A673 (cell line): ENCODE data around the gene NARF. TPM values are rescaled to one million over a fixed set of nuclear protein-coding genes. Genes with fewer than 3 reads are reported as not detected.
A peak's percentile ranks its signal among the peaks of the same experiment; 100 is the strongest.
"Not testable (repeated sequence)": the region's sequence is repeated elsewhere in the genome, so short reads cannot be mapped to it uniquely, and the experiment has no call there.

Experiments used
- BruUV-seq: library from RNA; stranded (reverse); fragments of 400-500 nt; replicated peaks from 2 replicates; lab custom pipeline; 2021; lab: Mats Ljungman, UMichigan
- CTCF ChIA-PET: fragments of 300-600 bp; sonication (Branson Sonifier 250); formaldehyde crosslinking; loops from one replicate; lab custom pipeline; 2022; ENCODE audit warnings: antibody characterized with exemption; lab: Charles Lee
- POLR2A ChIA-PET: fragments of 300-600 bp; sonication (Branson Sonifier 250); formaldehyde crosslinking; loops from one replicate; lab custom pipeline; 2022; ENCODE audit warnings: antibody characterized with exemption; ENCODE audit not compliant: low non-redundant PET; lab: Charles Lee
- DNase-seq: peaks from one replicate; pipeline ENCODE4 v3.0.0-alpha.2; 2015; ENCODE audit warnings: low spot score
- H3K27ac ChIP-seq: fragments of 200-600 bp; sonication (generic); 2 replicates; pipeline ENCODE4 v1.5.1; 2016; ENCODE audit warnings: mixed run types, low read depth, mild to moderate bottlenecking, mixed read lengths, antibody characterized with exemption, low read length; ENCODE audit not compliant: poor library complexity, severe bottlenecking
- H3K27me3 ChIP-seq: fragments of 200-600 bp; sonication (generic); replicated peaks from 2 replicates; pipeline ENCODE4 v1.6.1; 2017; ENCODE audit warnings: mixed run types, low read depth, mild to moderate bottlenecking, mixed read lengths, antibody characterized with exemption, low read length; ENCODE audit not compliant: insufficient read depth, poor library complexity
- H3K36me3 ChIP-seq: fragments of 200-600 bp; sonication (generic); 2 replicates; pipeline ENCODE4 v1.6.1; 2016; ENCODE audit warnings: mixed run types, mild to moderate bottlenecking, mixed read lengths, antibody characterized with exemption, low read length; ENCODE audit not compliant: insufficient read depth, poor library complexity, severe bottlenecking
- H3K4me1 ChIP-seq: fragments of 200-600 bp; sonication (generic); 2 replicates; pipeline ENCODE4 v1.6.1; 2017; ENCODE audit warnings: mixed run types, mild to moderate bottlenecking, mixed read lengths, antibody characterized with exemption, low read length; ENCODE audit not compliant: insufficient read depth, poor library complexity, severe bottlenecking
- H3K4me3 ChIP-seq: fragments of 200-600 bp; sonication (generic); 2 replicates; pipeline ENCODE4 v1.5.1; 2016; ENCODE audit warnings: low read depth, mixed run types, mild to moderate bottlenecking, mixed read lengths, low read length; ENCODE audit not compliant: poor library complexity, severe bottlenecking
- H3K9me3 ChIP-seq: fragments of 200-600 bp; sonication (generic); 2 replicates; pipeline ENCODE4 v1.6.1; 2016; ENCODE audit warnings: mixed run types, low read depth, mild to moderate bottlenecking, mixed read lengths, antibody characterized with exemption, low read length; ENCODE audit not compliant: poor library complexity, severe bottlenecking
- EZH2 ChIP-seq: fragments of 200-600 bp; sonication (generic); IDR thresholded peaks from 2 replicates; pipeline ENCODE4 v1.6.1; 2017; ENCODE audit warnings: borderline replicate concordance, low read depth, mild to moderate bottlenecking, mixed read lengths, antibody characterized with exemption, low read length; ENCODE audit not compliant: poor library complexity, severe bottlenecking
- intact Hi-C: fragments of 100-400 bp; cut with micrococcal nuclease; formaldehyde crosslinking; loops from one replicate; pipeline ENCODE4 v1.10.0; 2022; ENCODE audit not compliant: unreplicated experiment
- total RNA-seq: library from RNA; stranded (reverse); gene quantifications from 2 replicates; pipeline ENCODE4 v1.2.3, GENCODE V29; 2021
- TF ChIP-seq, protein P1 (sequence below): fragments of 300-800, 200-600 bp; sonication (generic); conservative IDR thresholded peaks from 2 replicates; pipeline ENCODE4 v1.5.1; 2017; ENCODE audit warnings: low read depth, mild to moderate bottlenecking, antibody characterized with exemption, low read length, moderate library complexity, mixed read lengths

NARF gene
- total RNA-seq, 1 experiment from 2014 or later, result 74.1 TPM

DNA sequence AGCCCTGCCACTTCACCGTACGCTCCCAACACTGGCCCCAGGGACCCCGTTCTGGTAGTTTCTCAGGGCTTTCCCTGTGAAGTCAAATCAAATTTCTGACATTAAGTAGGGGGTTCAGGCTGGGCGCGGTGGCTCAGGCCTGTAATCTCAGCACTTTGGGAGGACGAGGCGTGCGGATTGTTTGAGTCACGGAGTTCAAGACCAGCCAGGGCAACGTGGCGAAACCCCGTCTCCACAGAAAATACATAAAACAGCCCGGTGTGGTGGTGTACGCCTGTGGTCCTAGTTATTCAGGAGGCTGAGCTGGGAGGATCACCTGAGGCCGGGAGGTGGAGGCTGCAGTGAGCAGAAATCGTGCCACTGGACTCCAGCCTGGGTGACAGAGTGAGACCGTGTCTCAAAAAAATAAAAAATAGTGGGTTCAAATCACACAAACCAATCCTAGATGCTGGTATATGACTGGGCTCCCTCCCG, 8.6 kb upstream of the NARF start:
- H3K27me3 ChIP-seq, result no peaks in the 10 kb centered on the region
- peak overlapping the region; percentile 93 for H3K27ac ChIP-seq
- peak overlapping the region; percentile 99 for H3K4me3 ChIP-seq
- peaks cover 3% of the 10 kb centered on the region for H3K36me3 ChIP-seq
- TF ChIP-seq, protein P1, sequence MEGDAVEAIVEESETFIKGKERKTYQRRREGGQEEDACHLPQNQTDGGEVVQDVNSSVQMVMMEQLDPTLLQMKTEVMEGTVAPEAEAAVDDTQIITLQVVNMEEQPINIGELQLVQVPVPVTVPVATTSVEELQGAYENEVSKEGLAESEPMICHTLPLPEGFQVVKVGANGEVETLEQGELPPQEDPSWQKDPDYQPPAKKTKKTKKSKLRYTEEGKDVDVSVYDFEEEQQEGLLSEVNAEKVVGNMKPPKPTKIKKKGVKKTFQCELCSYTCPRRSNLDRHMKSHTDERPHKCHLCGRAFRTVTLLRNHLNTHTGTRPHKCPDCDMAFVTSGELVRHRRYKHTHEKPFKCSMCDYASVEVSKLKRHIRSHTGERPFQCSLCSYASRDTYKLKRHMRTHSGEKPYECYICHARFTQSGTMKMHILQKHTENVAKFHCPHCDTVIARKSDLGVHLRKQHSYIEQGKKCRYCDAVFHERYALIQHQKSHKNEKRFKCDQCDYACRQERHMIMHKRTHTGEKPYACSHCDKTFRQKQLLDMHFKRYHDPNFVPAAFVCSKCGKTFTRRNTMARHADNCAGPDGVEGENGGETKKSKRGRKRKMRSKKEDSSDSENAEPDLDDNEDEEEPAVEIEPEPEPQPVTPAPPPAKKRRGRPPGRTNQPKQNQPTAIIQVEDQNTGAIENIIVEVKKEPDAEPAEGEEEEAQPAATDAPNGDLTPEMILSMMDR, result no peak
- no peak for TF ChIP-seq EZH2
- H3K9me3 ChIP-seq, result no peaks in the 10 kb centered on the region
- no peak for DNase-seq
- BruUV-seq, result no TSS peak
- intact Hi-C loops, result no loop called here
- H3K4me1 ChIP-seq, result peaks cover 14% of the 10 kb centered on the region
- ChIA-PET CTCF (no interaction called here), POLR2A (no interaction called here)

- POLR2A ChIA-PET, result interaction anchor here (0.6 kb wide), 1 partner anchor 70 kb away, joined by 3 read pairs; no protein-coding TSS in a partner anchor
- peak within 1 kb of the TSS; percentile 99 for H3K4me3 ChIP-seq
- TF ChIP-seq, protein P1, result no peak
- CTCF ChIA-PET, result no interaction called here
- H3K9me3 ChIP-seq, result no peaks in the 10 kb centered on the region
- BruUV-seq, result TSS peak; percentile 78
- intact Hi-C loops, result no loop called here
- peak; percentile 95 for DNase-seq
- H3K4me1 ChIP-seq, result peaks cover 14% of the 10 kb centered on the region
- peaks cover 3% of the 10 kb centered on the region for H3K36me3 ChIP-seq
- H3K27ac ChIP-seq, result peak within 1 kb of the TSS; percentile 93
- H3K27me3 ChIP-seq, result no peaks in the 10 kb centered on the region
Measured at GRCh38 chr17:82450357-82451106, 8.0 kb upstream of the NARF start, which contains the start of gene CYBC1. Gene CYBC1, minus strand, starts transcription at chr17:82450752. Its CDS starts 1,498 bp downstream, at chr17:82449254.

DNA sequence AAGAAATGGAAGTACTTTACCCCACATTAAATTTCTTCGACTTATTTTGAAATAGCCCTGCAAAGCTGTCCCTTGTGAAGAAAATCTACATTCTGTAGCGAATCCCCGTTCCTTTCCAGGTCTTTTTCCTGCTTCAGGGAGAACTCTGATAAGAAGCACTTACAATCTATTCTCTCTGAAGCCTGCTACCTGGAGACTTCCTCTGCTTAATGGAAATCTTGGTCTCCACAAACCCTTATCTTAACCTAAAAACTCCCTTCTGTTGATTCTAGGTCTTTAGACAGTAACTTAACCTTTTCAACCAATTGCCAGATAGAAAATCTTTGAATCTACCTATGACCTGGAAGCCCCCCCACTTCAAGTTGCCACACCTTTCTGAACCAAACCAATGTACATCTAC, 6.4 kb upstream of the NARF start:
- POLR2A ChIA-PET, result no interaction called here
- Histone ChIP-seq H3K4me1 (peaks cover 14% of the 10 kb centered on the region), H3K9me3 (no peaks in the 10 kb centered on the region), H3K4me3 (no peak overlapping the region), H3K27ac (no peak overlapping the region), H3K36me3 (no peaks in the 10 kb centered on the region), H3K27me3 (no peaks in the 10 kb centered on the region)
- TF ChIP-seq, protein P1, result no peak
- no peak for TF ChIP-seq EZH2
- intact Hi-C loops, result no loop called here
- CTCF ChIA-PET, result no interaction called here
- DNase-seq, result no peak
- BruUV-seq, result no TSS peak

- H3K27me3 ChIP-seq, intact Hi-C loops, DNase-seq, H3K4me3 ChIP-seq, H3K9me3 ChIP-seq, POLR2A ChIA-PET, H3K36me3 ChIP-seq, CTCF ChIA-PET, H3K27ac ChIP-seq, BruUV-seq: not testable (repeated sequence)
- H3K4me1 ChIP-seq, result peaks cover 22% of the 10 kb centered on the region
Measured at GRCh38 chr17:82453151-82453550, 5.4 kb upstream of the NARF start.

DNA sequence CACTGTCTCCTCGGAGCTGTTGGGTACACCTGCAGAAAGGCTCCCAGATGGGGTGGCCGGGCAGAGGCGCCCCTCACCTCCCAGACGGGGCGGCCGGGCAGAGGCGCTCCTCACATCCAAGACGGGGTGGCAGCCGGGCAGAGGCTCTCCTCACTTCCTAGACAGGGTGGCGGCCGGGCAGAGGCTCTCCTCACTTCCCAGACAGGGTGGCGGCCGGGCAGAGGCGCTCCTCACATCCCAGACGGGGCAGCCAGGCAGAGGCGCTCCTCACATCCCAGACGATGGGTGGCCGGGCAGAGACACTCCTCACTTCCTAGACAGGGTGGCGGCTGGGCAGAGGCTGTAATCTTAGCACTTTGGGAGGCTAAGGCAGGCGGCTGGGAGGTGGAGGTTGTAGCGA, 4.8 kb upstream of the NARF start:
- BruUV-seq, CTCF ChIA-PET: not testable (repeated sequence)

More for the DNA sequence above, 4.8 kb upstream of the NARF start:
- H3K36me3 ChIP-seq, POLR2A ChIA-PET, H3K27me3 ChIP-seq, H3K4me3 ChIP-seq, H3K27ac ChIP-seq, DNase-seq, intact Hi-C loops, H3K9me3 ChIP-seq: not testable (repeated sequence)
- H3K4me1 ChIP-seq, result peaks cover 22% of the 10 kb centered on the region
